Measurements from ENCODE around the gene TIRAP.

- TF ChIP-seq, protein P1, sequence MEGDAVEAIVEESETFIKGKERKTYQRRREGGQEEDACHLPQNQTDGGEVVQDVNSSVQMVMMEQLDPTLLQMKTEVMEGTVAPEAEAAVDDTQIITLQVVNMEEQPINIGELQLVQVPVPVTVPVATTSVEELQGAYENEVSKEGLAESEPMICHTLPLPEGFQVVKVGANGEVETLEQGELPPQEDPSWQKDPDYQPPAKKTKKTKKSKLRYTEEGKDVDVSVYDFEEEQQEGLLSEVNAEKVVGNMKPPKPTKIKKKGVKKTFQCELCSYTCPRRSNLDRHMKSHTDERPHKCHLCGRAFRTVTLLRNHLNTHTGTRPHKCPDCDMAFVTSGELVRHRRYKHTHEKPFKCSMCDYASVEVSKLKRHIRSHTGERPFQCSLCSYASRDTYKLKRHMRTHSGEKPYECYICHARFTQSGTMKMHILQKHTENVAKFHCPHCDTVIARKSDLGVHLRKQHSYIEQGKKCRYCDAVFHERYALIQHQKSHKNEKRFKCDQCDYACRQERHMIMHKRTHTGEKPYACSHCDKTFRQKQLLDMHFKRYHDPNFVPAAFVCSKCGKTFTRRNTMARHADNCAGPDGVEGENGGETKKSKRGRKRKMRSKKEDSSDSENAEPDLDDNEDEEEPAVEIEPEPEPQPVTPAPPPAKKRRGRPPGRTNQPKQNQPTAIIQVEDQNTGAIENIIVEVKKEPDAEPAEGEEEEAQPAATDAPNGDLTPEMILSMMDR (IDR thresholded peaks at IDR 0.05), result no peak
- TF ChIP-seq POLR2A (IDR thresholded peaks at IDR 0.05), result no peak
Measured at GRCh38 chr11:126281245-126281644, 1.6 kb upstream of the TIRAP start.

All from right lobe of liver (tissue), 4 donors.